ENCODE data around the gene MAPK7.

DNA sequence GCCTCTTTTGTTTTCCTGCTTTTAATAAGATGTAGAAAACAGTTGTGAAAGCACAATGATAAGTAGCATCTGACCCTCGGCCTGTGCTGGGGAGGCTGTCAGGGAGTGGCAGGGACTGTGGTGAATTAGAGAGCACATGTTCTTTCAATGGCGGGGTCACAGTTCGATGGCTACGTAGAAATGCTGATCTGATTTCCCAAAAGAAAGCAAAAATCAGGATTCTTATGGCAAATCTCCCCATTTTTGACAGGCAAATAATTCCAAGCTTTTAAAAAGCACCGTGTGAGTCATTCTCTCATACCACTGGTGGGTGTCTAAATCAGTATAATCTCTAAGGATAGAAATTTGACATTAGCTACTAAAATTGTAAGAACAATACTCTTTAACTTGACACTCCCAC is 4.2 kb upstream of the MAPK7 start:
- no peak for TF ChIP-seq EZH2phosphoT487 (IDR thresholded peaks at IDR 0.05; ENCODE audit: borderline replicate concordance, low read depth, low read length)
- TF ChIP-seq, protein P1, sequence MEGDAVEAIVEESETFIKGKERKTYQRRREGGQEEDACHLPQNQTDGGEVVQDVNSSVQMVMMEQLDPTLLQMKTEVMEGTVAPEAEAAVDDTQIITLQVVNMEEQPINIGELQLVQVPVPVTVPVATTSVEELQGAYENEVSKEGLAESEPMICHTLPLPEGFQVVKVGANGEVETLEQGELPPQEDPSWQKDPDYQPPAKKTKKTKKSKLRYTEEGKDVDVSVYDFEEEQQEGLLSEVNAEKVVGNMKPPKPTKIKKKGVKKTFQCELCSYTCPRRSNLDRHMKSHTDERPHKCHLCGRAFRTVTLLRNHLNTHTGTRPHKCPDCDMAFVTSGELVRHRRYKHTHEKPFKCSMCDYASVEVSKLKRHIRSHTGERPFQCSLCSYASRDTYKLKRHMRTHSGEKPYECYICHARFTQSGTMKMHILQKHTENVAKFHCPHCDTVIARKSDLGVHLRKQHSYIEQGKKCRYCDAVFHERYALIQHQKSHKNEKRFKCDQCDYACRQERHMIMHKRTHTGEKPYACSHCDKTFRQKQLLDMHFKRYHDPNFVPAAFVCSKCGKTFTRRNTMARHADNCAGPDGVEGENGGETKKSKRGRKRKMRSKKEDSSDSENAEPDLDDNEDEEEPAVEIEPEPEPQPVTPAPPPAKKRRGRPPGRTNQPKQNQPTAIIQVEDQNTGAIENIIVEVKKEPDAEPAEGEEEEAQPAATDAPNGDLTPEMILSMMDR (conservative IDR thresholded peaks at IDR 0.05; ENCODE audit: low read length), result no peak
